HG03457 (cell line): ENCODE measurements around the gene PDE6C.

Source experiments
- ATAC-seq: cut with Tn5 transposase; IDR thresholded peaks from one replicate; pipeline ENCODE4 v1.9.1; 2021; ENCODE audit warnings: moderate number of reproducible peaks; ENCODE audit not compliant: unreplicated experiment

PDE6C gene

GRCh38 chr10:93701866-93702209 is 89.5 kb downstream of the PDE6C start:
- ATAC-seq: no peak

- ATAC-seq: peak; percentile 67
These were observed 90.1 kb downstream of the PDE6C start, which contains the start of gene FRA10AC1 for GRCh38 chr10:93702210-93703001. FRA10AC1 (minus strand) TSS chr10:93702592; CDS start chr10:93700106, 2,486 bp downstream.

GRCh38 chr10:93703066-93703465 is 90.7 kb downstream of the PDE6C start:
- no peak for ATAC-seq

GRCh38 chr10:93703841-93704240 is 91.5 kb downstream of the PDE6C start:
- ATAC-seq: no peak

- no peak for ATAC-seq
These were observed 92.1 kb downstream of the PDE6C start for GRCh38 chr10:93704451-93704850.

GRCh38 chr10:93707623-93708022 is 95.3 kb downstream of the PDE6C start:
- ATAC-seq: no peak

- no peak for ATAC-seq
These were observed 98.1 kb downstream of the PDE6C start for GRCh38 chr10:93710333-93710909.

- ATAC-seq: no peak
These were observed 99.6 kb downstream of the PDE6C start for GRCh38 chr10:93711891-93712290.

- ATAC-seq: no peak
These were observed 100.3 kb downstream of the PDE6C start for GRCh38 chr10:93712593-93712992.

- peak; percentile 86 for ATAC-seq
These were observed 103.0 kb downstream of the PDE6C start for GRCh38 chr10:93715345-93715744.
